HG03066 (cell line): ENCODE data around the gene XAB2.

ENCODE experiments used
- ATAC-seq: cut with Tn5 transposase; IDR thresholded peaks from one replicate; pipeline ENCODE4 v1.9.1; 2021; ENCODE audit warnings: low read depth; ENCODE audit not compliant: unreplicated experiment

Gene XAB2

DNA sequence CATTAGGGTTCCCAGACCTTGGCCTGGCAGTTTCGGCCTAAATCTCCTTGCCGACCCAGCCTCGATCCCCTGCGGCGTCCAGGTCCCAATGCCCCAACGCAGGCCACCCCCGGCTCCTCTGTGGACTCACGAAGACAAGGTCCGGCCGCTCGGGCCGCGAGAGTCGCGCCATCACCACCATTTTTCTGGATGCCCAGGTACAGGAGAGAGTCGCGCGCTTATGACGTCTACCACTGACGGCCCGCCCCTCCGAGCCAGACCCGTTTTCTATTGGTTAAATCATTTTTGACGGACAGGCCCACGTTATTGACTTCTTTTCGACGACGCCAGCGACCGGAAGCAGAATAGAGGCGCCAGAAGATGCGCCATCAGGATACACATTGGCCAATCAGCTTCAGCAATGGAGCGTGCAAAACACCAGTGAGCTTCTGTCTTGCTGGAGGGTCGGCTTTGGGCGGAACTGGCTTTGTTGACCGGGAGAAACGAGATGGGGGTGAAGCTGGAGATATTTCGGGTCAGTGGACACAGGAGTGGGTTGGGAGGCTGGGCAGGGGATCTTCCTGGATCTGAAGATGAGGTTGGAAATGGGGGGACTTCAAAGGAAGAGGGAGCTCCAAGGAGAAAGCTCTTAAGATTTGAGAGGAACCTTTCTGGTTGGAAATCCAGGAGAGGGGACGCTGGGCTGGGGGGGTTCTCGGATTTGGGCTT, at the start of gene XAB2, which contains the start of gene PET100:
XAB2 (minus strand) TSS at position 199 of the 708 bp plus-strand sequence; CDS start at position 181, 18 bp downstream.
PET100 (plus strand) TSS at position 447 of the 708 bp plus-strand sequence; CDS start at position 488, 41 bp downstream.
- peak; percentile 83 for ATAC-seq

DNA sequence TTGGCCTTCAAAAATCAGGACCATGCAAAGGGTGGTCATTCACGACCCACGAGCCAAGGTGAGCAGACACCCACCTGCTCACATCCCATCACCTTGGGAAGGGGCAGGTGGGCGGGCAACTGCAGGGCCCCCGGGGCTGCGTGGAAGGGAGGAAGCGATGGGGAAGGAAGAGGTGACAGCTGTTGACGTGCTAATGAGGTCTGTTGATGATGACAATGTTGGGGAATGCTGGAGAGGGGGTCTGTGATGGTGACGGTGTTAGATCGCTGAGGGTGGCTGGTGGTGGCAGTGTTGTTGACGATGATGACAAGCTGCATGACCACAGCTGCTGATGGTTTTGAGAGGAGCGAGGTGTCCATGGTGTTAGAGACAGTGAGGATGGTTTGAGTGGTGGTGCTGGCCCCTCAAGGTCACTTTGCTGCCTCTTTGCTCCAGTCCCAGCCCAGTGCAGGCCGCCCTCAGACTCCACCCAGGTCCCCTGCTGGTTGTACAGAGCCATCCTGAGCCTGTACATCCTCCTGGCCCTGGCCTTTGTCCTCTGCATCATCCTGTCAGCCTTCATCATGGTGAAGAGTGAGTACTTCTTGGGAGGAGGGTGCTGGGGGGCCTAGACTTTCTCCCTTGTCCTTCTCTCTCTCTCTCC, 48.4 kb upstream of the XAB2 start:
- no peak for ATAC-seq

DNA sequence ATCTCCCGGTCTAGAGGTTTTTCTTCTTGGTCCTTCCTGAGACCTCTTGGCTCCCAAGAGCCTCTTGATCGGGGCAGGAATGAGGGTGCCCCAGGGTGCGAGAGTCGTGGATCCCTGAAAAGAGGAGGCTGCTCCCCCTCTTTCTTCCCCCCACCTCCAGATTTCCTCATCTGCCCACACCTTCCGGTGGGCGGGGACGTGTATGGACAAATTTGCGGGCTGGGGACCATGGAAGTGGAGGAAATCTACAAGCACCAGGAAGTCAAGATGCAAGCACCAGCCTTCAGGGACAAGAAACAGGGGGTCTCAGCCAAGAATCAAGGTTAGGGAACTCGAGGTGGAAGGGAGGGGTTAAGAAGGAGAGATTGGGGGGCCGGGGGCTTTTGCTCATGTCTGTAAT, 47.5 kb upstream of the XAB2 start, which contains the start of gene MCEMP1:
MCEMP1 (plus strand) TSS at position 237 of the 400 bp plus-strand sequence; CDS start at position 268, 31 bp downstream.
- no peak for ATAC-seq

DNA sequence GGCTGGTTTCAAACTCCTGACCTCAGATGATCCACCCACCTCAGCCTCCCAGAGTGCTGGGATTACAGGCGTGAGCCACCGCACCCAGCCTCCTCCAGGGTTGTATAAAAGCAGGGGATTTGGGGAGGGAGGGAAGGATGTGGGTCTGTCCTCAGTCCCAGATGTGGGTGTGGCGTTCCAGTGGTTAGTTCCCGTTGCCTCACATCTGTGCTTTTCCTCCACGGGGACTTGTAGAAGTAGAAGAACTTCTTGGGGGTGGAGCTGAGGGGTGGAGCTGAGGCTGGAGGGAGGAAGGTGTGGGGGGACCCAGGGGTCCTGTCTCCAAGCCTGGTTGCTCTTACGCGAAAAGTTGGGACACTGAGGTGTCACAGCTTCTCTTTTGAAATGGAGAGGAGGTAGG, 47.0 kb upstream of the XAB2 start:
- ATAC-seq, result no peak

DNA sequence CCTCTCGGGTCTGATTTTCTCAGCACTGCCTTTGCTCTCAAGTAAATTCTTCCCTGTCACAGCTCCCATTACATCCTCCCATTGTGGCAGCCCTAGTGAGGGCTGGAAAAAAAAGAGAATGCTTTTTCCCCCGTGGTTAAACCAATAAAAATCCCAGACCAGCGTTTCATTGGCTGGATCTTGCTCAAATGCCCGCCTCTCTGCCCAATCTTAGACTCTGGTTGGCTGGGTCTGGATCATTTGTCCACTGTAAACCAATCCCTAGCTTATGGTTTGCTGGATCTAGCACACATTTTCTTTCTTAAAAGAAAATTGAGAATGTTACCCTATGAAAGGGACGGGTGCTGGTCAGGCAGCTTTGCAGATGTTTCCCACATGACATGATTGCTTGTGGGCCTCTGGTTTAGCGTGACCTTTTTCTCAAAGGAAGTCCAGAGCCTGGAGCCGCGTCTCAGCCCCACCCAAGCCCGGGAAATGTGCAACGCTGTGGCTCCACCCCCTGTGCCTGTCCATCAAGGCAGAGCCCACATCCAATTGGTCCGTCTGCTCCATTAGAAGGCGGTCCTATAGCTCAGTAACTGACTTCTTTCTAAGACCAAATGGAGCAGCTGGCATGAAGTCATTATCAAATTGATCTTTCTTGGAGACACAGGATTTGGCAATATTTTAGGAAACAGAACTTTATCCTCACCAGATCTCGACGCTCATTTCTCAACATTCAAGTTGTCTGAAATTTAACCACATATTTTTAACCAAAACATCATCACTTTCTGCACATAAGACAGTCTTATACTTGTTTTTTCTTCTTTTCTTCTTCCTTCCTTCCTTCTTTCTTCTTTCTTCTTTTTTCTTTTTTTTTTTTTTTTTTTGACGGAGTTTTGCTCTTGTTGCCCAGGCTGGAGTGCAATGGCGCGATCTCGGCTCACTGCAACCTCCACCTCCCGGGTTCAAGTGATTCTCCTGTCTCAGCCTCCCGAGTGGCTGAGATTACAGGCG, 45.0 kb upstream of the XAB2 start:
- no peak for ATAC-seq

DNA sequence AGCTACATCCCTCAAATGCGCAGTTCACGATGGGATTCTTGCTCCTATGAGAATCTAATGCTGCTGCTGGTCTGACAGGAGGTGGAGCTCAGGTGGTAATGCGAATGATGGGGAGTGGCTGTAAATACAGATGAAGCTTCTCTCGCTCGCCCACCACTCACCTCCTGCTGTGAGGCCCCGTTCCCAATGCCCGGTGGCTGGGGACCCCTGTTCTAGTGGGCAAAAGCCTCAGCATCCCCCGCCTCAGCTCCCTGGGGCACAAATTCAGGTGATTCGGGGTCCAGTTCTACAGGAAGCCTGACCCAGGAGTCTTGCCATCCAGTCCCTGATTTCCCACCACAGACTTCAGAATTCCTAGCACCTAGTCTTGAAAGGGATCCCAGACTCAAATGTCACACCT, 43.2 kb upstream of the XAB2 start:
- no peak for ATAC-seq

DNA sequence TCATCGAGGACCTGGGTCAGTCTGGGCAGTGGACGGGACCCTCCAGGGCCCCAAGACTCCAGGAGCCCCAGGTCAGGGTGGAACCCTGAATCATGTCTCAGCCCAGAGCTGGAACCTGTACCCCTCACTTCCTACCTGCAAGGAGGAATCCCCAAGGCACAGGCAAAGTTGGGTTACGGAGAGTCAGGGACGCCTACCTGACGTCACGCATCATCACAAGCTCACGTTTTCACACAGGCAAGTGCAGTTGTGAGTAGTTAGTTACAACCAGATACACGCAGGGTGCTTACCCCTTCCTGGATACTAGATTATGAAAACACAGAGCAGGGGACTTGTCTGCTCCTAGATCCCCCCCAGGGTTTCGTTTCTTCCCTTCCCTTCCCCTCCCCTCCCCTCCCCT, 41.4 kb upstream of the XAB2 start:
- ATAC-seq, result no peak

DNA sequence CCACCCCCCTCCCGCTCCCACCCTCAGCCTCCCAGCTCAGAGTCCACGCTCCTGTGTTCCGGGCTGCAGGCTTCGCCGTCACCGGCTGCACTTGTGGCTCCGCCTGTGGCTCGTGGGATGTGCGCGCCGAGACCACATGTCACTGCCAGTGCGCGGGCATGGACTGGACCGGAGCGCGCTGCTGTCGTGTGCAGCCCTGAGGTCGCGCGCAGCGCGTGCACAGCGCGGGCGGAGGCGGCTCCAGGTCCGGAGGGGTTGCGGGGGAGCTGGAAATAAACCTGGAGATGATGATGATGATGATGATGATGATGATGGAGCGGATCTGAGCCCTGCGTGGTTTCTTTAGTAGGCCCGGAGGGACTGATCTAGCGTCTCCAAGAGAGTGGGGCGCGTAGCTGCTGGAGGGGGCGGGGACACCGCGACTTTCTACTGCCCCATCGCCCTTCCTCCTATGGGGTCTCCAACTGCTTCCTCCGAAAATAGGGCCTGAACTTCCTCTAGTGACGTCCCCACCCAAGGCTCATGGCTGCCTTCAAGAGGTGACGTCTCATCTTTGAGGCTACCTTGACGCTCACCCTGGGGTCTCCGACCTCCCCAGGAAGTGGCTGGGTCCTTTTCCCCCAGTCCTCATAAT, 40.9 kb upstream of the XAB2 start:
- ATAC-seq, result no peak

GRCh38 chr19:7669641-7670040, 40.3 kb upstream of the XAB2 start:
- no peak for ATAC-seq

- no peak for ATAC-seq
Measured at GRCh38 chr19:7668842-7669241, 39.5 kb upstream of the XAB2 start, which contains the start of gene RETN. Gene RETN, plus strand, starts transcription at chr19:7669049. Its CDS starts 278 bp downstream, at chr19:7669327.

GRCh38 chr19:7665076-7665475, 35.7 kb upstream of the XAB2 start:
- ATAC-seq, result no peak

- no peak for ATAC-seq
Measured at GRCh38 chr19:7663706-7664105, 34.4 kb upstream of the XAB2 start.

DNA sequence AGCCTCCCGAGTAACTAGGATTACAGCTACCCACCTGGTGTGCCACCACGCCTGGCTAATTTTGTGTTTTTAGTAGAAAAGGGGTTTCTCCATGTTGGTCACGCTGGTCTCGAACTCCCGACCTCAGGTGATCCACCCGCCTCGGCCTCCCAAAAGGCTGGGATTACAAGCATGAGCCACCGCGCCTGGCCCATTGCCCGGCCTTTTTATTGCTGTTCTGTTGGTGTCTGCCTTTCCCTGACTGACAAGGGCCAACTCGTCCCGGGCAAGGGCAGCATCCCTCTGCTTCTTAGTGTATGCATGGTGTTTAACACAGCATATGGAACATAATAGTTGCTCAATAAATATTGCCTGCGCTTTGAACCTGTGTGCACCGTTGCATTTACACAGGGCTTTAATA, 33.3 kb upstream of the XAB2 start:
- ATAC-seq, result no peak

- no peak for ATAC-seq
Measured at GRCh38 chr19:7661744-7662538, 32.6 kb upstream of the XAB2 start.

GRCh38 chr19:7658219-7658686, 28.9 kb upstream of the XAB2 start:
- ATAC-seq, result peak; percentile 75

- no peak for ATAC-seq
Measured at GRCh38 chr19:7657131-7657751, 27.9 kb upstream of the XAB2 start.

DNA sequence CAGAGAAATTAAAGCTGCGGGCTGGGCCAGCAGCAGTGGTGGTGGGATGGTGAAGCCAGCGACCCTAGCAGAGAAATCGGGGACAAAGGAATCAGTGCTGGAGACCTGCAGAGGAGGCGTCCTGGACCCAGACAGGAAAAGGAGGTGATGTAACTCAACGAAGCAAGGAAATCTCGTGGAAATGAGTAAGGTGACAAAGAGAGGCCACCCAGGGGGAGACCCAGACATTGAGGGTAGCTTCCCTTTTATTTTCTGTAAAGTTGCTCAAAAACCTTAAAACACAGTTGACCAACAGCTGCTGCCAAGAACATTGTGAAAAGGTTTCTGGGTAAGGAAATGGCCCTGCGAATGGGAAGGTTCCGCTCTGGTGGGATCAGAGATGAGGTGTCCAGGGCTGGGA, 26.2 kb upstream of the XAB2 start:
- no peak for ATAC-seq

- no peak for ATAC-seq
Measured at GRCh38 chr19:7654401-7654800, 25.1 kb upstream of the XAB2 start.

DNA sequence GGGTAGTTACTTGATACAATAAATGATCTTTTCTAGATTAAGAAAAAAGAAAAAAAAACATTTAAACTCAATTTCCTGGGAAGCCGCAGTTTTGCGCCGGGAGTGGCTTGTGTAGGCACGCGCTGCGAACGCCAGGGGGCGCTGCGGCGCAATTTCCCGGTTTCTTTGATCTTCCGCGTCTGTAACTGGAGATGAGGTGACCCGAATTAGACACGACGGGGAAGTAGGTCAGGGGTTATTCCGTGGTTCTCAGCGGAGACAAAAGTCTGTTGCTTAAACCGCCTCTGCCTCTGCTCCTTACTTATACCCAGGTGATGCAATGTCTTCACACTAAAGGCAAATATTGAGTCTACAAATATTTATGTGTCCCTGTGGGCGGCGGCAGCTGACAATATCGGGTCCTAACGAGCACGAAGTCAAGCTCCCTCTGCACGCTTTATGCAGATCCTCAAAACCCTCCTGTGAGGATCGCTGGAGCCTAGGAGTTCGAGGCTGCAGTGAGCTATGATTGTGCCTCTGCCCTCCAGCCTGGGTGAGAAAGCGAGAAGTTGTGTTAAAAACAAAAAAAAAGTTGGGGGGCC, 22.8 kb upstream of the XAB2 start:
- no peak for ATAC-seq
